ENCODE results near the gene C11orf24. TPM values are rescaled to one million over a fixed set of nuclear protein-coding genes. Genes with fewer than 3 reads are reported as not detected.

Gene C11orf24
- total and polyA plus RNA-seq, 9 of the 15 experiments (the other 6 are each of a cell fraction or from before 2014, with no cell fraction given) = 2.0 to 65.2 (median 32.5) TPM

GRCh38 chr11:68271023-68271780, 571 bp downstream of the C11orf24 start (continued):
- TF ChIP-seq, protein P1, sequence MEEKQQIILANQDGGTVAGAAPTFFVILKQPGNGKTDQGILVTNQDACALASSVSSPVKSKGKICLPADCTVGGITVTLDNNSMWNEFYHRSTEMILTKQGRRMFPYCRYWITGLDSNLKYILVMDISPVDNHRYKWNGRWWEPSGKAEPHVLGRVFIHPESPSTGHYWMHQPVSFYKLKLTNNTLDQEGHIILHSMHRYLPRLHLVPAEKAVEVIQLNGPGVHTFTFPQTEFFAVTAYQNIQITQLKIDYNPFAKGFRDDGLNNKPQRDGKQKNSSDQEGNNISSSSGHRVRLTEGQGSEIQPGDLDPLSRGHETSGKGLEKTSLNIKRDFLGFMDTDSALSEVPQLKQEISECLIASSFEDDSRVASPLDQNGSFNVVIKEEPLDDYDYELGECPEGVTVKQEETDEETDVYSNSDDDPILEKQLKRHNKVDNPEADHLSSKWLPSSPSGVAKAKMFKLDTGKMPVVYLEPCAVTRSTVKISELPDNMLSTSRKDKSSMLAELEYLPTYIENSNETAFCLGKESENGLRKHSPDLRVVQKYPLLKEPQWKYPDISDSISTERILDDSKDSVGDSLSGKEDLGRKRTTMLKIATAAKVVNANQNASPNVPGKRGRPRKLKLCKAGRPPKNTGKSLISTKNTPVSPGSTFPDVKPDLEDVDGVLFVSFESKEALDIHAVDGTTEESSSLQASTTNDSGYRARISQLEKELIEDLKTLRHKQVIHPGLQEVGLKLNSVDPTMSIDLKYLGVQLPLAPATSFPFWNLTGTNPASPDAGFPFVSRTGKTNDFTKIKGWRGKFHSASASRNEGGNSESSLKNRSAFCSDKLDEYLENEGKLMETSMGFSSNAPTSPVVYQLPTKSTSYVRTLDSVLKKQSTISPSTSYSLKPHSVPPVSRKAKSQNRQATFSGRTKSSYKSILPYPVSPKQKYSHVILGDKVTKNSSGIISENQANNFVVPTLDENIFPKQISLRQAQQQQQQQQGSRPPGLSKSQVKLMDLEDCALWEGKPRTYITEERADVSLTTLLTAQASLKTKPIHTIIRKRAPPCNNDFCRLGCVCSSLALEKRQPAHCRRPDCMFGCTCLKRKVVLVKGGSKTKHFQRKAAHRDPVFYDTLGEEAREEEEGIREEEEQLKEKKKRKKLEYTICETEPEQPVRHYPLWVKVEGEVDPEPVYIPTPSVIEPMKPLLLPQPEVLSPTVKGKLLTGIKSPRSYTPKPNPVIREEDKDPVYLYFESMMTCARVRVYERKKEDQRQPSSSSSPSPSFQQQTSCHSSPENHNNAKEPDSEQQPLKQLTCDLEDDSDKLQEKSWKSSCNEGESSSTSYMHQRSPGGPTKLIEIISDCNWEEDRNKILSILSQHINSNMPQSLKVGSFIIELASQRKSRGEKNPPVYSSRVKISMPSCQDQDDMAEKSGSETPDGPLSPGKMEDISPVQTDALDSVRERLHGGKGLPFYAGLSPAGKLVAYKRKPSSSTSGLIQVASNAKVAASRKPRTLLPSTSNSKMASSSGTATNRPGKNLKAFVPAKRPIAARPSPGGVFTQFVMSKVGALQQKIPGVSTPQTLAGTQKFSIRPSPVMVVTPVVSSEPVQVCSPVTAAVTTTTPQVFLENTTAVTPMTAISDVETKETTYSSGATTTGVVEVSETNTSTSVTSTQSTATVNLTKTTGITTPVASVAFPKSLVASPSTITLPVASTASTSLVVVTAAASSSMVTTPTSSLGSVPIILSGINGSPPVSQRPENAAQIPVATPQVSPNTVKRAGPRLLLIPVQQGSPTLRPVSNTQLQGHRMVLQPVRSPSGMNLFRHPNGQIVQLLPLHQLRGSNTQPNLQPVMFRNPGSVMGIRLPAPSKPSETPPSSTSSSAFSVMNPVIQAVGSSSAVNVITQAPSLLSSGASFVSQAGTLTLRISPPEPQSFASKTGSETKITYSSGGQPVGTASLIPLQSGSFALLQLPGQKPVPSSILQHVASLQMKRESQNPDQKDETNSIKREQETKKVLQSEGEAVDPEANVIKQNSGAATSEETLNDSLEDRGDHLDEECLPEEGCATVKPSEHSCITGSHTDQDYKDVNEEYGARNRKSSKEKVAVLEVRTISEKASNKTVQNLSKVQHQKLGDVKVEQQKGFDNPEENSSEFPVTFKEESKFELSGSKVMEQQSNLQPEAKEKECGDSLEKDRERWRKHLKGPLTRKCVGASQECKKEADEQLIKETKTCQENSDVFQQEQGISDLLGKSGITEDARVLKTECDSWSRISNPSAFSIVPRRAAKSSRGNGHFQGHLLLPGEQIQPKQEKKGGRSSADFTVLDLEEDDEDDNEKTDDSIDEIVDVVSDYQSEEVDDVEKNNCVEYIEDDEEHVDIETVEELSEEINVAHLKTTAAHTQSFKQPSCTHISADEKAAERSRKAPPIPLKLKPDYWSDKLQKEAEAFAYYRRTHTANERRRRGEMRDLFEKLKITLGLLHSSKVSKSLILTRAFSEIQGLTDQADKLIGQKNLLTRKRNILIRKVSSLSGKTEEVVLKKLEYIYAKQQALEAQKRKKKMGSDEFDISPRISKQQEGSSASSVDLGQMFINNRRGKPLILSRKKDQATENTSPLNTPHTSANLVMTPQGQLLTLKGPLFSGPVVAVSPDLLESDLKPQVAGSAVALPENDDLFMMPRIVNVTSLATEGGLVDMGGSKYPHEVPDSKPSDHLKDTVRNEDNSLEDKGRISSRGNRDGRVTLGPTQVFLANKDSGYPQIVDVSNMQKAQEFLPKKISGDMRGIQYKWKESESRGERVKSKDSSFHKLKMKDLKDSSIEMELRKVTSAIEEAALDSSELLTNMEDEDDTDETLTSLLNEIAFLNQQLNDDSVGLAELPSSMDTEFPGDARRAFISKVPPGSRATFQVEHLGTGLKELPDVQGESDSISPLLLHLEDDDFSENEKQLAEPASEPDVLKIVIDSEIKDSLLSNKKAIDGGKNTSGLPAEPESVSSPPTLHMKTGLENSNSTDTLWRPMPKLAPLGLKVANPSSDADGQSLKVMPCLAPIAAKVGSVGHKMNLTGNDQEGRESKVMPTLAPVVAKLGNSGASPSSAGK (IDR thresholded peaks at IDR 0.05) = peak; percentile 40; the same call in 1 of the 2 replicates
- peak; percentile 68; the same call in 1 of the 2 replicates for TF ChIP-seq CBFB (CRISPR knock-in tag; IDR thresholded peaks at IDR 0.05)
- TF ChIP-seq DDX20 (tag; IDR thresholded peaks at IDR 0.05; ENCODE audit: low read depth) = no peak
- TF ChIP-seq ZNF324 (CRISPR knock-in tag; IDR thresholded peaks at IDR 0.05) = 0 out of 2 replicates have a peak, but pooled peaks have one; percentile 2
- no peak for TF ChIP-seq ZHX1 (conservative IDR thresholded peaks at IDR 0.05; ENCODE audit: low read length)
- TF ChIP-seq CHD4 (IDR thresholded peaks at IDR 0.05; ENCODE audit: insufficient read depth, insufficient replicate concordance, low read depth, low read length, poor library complexity, severe bottlenecking) = no peak
- TF ChIP-seq, protein P2, sequence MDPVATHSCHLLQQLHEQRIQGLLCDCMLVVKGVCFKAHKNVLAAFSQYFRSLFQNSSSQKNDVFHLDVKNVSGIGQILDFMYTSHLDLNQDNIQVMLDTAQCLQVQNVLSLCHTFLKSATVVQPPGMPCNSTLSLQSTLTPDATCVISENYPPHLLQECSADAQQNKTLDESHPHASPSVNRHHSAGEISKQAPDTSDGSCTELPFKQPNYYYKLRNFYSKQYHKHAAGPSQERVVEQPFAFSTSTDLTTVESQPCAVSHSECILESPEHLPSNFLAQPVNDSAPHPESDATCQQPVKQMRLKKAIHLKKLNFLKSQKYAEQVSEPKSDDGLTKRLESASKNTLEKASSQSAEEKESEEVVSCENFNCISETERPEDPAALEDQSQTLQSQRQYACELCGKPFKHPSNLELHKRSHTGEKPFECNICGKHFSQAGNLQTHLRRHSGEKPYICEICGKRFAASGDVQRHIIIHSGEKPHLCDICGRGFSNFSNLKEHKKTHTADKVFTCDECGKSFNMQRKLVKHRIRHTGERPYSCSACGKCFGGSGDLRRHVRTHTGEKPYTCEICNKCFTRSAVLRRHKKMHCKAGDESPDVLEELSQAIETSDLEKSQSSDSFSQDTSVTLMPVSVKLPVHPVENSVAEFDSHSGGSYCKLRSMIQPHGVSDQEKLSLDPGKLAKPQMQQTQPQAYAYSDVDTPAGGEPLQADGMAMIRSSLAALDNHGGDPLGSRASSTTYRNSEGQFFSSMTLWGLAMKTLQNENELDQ (CRISPR knock-in tag; IDR thresholded peaks at IDR 0.05; ENCODE audit: borderline replicate concordance) = 0 out of 2 replicates have a peak, but pooled peaks have one; percentile 21
- peak; percentile 47 for TF ChIP-seq SMARCA4 (IDR thresholded peaks at IDR 0.05)
- no peak for TF ChIP-seq RAD51 (IDR thresholded peaks at IDR 0.05; ENCODE audit: borderline replicate concordance, low read depth)
